HG02642 (cell line): ENCODE results near the gene COL15A1.
"Not testable (repeated sequence)": the region's sequence is repeated elsewhere in the genome, so short reads cannot be mapped to it uniquely, and the experiment has no call there.

ENCODE experiments used
- ATAC-seq: cut with Tn5 transposase; IDR thresholded peaks from one replicate; pipeline ENCODE4 v1.9.1; 2021; ENCODE audit warnings: mild to moderate bottlenecking; ENCODE audit not compliant: unreplicated experiment, poor library complexity

COL15A1 gene

DNA sequence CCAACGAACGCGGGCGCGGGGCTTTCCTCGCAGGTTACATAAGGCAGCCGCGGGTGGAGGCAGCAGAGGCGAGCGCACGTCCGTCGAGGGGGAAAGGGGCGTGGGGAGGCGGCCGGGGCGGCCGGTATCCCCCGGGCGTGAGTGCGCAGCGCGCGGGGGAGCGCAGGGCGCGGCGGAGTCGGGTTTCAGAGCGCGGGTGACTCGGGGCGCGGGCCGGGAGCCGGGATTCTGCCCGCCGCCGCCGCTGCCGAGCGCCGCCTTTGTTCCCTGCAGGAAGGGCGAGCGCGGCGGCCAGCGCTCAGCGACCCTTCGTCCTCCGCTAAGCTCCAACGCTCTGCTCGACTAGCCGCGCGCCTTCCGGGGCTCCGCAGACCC is at the start of gene COL15A1:
TSS of gene COL15A1 (plus strand) at position 226 of the 375 bp plus-strand sequence. CDS start 155 bp downstream, outside the sequence.
- no peak for ATAC-seq

DNA sequence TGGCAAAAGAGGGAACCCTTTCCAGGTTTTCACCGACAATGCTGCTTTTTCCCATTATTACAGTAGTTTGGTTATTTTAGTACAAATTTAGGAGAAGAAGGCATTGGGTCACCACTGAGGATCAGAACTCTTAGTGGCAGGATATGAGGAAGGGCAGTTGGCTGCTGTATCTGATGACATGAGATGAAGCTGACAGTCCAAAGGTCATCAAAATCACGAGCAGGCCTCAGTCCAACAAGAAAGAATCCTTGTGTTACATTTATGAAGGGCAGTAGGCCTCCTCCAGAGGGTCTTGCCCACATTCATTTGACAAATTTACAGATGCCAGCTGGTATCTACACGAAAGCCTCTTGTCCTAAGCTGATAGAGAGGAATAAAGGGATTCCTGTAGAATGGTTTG is 49.5 kb upstream of the COL15A1 start:
- no peak for ATAC-seq

DNA sequence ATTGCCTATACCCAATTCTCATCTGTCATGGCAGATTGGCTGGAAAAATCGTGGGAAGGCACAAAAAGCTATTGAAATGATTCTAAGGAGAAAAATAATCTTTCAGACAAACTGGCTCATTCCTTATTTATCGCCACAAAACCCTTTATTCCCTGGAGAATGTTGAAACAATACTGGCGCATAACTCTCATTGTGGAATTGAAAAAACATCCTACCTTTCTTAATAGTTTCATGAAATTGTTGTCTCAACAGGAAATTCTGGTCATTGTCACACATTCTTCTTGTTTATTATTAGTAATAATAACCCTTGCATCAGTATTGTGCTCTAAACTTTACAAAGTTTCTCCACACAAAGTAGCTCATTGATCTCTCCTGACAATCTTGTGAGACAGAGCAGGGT is 48.9 kb upstream of the COL15A1 start:
- ATAC-seq: no peak

DNA sequence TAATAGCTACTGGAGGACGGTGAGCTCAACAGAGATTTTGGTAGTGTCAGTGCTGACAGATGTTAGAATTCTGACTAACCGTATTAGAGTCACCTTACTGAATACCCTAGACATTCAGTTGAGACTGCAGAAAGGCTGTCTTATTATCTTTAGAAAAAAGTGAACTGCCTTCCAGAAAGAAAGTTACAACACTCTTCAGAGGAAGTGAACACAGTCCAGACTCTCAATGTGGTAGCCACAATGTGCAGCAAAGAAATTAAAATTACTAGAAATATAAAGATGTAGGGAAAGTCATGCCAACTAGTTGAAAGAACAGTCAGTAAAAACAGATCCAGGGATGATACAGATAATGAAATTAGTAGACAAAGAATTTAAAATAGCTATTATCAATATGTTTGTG is 47.1 kb upstream of the COL15A1 start:
- no peak for ATAC-seq

DNA sequence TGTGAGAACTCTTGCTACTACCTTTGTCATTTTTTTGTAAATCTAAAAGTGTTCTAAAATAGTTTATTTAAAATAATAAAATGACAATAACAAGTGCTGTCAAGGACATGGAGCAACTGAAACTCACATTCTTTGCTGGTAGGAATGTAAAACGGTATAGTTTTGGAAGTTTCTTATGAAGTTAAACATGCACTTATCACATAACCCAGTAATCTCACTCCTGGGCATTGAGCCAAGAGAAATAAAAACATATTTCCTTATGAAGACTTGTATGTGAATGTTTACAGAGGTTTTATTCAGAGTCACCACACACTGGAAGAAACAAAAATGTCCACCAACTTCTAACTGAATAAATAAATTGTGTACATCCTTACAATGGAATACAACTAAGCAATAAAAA is 46.0 kb upstream of the COL15A1 start:
- no peak for ATAC-seq

DNA sequence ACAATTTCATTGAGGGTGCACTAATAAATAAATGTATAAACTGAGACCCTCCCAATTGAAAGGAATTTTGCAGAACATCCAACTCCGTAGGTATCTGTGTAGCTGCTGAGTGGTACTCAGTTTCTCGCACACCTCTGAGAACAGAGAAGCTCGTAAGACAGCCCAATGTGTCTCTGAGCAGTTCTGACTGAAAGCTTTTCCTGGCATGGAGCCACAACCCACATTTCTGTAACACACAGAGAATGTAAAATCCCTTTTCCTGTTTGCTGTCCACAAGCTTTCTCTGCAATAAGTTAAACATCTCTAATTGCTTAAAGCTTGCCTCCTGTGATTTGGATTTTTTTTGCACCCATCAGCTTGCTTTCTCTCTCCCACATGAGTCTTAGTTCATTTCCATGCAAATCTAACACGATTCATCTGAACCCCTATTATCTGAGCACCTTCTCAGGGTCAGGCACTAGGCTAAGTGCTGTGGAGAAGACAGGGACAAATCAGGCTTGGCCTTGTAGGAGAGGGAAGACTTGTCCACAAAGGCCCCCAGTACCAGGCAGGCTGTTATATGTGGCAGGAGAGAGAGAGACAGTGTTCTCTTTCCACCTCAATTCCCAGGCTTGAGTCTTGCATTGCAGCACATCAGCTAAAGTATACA is 44.2 kb upstream of the COL15A1 start:
- no peak for ATAC-seq

DNA sequence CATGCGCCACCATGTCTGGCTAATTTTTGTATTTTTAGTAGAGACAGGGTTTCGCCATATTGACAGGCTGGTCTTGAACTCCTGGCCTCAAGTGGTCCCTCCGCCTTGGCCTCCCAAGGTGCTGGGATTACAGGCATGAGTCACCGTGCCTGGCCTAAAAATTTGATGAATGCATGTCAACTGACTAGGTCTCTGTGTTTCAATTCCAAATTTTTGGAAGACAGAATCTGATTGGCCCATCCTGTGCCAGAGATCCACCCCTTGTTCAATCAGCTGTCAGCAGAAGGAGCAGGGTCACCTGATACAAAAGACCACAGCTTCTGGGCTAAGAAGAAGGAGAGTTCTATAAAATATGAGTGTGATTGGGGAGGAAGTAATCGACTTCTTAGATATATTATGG is 43.5 kb upstream of the COL15A1 start:
- ATAC-seq: no peak

DNA sequence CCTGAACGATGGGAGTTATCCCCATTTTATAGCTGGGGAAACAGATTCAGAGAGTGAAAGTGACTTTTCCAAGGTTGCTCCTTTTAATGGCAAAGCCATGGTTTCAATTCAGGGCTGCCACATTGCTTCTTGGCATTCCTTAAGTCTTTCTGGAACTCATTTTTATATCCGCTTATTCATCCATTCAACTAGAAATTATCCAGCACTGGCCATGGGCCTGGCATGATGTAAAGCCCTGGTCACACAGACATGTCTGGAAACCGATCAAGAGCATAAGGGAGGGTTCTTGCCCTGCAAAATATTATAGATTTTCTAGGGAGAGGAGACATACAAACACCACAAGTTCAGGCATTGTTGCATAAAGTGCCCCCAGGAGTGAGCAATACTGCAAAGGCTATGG is 43.0 kb upstream of the COL15A1 start:
- ATAC-seq: no peak

DNA sequence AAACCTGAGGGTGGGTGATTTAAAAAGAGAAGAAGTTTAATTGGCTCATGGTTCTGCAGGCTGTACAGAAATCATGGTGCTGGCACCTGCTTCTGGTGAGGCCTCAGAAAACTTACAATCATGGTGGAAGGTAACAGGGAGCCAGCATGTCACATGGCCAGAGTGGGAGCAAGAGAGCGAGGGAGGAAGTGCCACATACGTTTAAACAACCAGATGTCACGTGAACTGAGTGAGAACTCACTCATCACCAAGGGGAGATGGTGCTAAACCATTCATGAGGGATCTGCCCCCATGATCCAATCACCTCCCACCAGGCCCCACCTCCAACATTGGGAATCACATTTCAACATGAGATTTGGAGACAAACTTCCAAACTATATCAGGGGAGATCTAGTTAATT is 41.9 kb upstream of the COL15A1 start:
- ATAC-seq: not testable (repeated sequence)

DNA sequence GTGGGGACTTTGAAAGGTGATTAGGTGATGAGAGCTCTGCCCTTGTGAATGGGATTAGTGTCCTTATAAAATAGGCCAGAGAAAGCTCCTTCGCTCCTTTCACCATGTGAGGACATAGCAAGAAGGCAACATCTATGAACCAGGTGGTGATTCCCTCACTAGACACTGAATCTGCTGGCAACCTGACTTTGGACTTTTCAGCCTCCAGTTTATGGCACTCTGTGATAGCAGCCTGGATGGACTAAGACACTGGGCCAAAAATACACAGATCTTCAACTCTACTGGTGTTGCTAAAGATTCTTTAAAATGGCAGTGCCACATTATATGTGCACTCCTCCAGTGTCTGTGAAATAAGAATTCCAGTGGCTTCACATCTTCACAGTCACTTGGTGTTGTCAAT is 41.2 kb upstream of the COL15A1 start:
- ATAC-seq: no peak

DNA sequence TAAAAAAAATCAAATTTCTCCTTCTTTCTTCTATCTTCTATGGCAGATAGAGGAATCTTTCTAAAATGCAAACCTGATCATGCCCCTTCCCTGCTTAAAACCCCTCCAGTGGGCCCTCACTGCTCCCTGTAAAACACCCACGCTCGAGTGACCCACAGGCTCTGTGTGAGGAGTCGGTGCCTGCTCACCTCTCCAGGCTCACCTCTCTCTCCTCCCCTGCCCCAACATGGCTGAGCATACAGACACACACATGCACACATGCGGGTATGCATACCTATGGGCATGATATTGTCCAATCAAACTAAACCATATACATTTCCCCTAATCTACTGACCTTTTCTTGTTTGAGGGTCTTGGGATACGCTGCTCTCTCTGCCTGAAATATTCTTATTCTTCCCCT is 40.8 kb upstream of the COL15A1 start:
- no peak for ATAC-seq

DNA sequence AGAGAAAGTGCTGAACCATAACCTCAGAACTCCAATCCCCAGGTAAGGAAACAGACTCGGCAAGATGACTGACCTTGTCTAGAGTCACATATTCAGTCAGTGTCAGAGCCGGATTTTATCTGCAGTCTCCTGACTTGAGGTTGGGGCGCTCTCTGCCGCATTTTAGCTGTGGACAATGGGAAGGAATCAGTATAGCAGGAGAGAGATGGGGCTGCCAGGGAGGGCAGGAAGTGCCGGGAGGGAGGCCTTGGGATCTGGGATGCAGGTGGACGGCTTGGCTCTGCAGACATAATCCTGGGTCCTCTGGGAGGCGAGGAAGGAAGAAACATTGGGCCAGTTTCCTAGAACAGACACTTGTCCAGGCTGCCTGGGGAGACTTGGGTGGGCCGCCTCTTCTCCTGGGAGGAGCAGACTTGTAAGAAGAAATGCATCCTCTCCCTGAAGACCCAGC is 39.7 kb upstream of the COL15A1 start:
- ATAC-seq: no peak

DNA sequence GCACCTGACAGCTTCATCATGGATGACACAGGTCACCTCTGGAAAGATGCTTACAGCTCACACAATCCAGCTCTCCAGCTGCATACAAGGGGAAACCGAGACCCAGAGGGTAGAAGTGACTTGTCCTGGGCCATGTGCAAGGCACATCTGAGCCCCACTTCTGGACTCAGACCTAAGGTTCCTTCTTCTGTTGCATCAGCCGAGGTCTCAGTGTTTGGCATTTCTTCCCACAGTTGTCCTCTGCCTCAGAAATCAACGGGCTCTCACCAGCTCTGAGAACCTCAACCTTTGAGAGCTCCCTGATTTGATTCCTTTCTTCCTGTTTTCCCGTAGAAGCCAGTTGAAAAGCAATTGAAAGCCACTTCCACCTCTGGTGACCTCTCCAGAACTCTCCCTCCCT is 38.7 kb upstream of the COL15A1 start:
- ATAC-seq: no peak

DNA sequence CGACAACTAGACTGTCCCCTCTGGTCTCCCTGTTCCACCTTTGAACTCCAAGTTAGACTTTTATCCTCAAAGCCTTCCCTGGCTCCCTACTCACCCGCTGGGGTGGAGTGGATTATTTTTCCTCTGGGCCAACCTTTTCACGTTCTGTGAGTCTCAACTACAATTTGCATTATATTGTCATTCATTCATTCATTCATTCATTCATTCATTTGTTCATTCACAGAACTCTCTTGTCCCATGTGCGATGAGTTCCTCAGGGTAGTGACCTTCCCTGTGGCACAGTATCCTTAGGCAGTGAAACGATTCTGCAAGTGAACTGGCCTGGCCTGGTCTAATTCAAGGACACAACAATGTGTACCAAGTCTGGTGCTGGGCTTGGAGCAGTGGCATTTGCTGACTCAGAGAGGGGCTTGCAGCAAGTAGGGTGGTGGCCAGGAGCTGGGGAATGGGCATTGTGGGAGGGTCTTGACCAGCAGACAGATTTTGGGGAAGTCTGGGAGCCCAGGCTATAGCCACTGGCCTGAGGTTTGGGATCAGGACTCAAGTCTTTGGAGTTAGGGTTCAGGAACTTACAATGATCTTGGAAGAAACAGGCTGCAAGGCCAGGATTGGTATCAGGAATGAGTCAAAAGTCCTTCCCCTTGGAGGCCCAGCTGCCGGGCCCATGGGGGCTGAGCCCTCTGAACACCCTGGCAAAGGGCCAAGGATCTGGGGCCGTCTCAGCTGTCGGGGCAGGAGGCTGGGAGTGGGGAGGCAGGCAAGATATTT is 37.2 kb upstream of the COL15A1 start:
- no peak for ATAC-seq

DNA sequence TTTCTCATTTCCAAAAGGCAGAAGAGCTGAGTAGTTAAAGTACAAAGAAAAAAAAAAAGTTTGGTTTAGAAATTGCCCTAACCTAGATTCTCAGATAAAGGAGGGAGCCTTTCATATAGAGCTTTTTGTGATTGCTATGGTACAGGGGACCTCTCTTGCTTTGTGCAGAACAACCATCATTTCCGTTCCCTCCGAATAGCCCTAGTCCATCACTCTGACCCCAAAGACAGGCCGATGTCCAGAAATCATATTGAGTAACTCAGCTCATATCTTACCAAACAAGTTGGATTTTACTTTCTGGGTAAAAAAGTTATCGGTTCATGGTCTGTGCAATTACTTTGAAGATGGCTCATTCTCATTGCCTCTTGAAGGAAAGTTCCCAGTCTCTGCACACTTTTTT is 36.7 kb upstream of the COL15A1 start:
- ATAC-seq: no peak

DNA sequence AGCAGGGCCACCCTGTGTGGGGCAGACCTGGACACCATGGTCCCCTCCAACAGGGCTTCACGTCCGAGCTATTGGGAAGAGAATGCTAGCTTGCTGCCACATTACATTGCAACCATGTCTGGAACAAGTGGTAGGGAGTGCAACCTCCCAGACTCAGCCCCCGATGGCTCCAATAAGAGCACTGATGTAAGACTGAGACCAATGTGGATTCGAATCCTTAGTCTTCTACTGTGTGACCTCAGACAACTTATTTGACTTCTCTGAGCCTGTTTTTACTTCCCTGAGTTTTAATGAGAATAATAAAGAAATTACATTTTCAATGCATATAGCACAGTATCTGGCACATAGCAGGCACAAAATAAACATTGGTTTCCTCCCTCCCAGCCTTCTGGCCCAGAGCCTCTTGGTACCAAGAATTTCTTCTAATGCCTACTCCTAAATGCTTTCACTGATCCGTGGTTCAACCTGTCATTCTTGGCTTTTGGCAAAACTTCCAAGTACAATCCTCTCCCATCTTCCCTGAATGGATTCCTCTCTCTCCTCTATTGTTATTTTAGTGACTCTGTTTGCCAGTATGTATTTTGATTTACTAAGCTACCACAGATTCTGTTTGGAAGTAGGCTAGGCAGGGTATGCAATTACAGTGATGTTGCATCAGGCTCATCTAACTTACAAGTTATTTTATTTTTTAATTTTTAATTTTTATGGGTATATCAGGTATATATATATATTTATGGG is 34.6 kb upstream of the COL15A1 start:
- no peak for ATAC-seq

DNA sequence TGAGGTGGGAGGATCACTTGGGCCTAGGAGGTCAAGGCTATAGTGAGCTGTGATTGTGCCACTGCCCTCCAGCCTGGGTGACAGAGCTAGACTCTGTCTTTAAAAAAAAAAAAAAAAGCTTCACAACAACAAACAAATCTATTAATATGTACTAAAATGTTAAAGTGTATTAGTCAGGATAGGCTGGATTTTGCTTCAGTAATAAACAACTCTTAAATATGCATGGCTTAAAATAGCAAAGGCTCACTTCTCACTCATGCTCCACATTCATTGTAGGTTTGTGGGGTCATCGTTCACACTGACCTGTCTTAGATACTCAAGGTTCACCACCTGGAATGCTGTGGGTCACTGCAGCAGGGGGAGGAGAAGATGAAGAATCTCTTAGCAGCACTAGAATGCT is 33.8 kb upstream of the COL15A1 start:
- ATAC-seq: no peak

DNA sequence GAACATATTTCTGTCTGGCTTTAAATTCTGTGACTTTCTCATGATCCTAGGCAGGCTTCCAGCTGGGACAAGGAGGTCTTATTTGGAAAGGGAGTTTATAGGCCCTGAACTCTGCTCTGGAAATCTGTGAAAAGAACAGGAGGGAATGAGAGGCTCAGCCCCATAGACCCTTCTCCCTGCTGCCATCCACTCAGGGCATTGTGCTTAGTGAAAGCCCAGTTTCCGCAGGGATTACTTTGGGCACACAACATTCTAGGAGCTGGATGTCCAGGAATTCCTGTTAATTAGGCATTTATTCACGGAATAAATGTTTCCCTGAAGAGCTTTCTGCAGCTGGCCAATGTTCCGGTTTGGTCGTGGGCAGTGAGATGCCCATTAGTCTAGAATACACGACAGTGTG is 32.7 kb upstream of the COL15A1 start:
- ATAC-seq: no peak

DNA sequence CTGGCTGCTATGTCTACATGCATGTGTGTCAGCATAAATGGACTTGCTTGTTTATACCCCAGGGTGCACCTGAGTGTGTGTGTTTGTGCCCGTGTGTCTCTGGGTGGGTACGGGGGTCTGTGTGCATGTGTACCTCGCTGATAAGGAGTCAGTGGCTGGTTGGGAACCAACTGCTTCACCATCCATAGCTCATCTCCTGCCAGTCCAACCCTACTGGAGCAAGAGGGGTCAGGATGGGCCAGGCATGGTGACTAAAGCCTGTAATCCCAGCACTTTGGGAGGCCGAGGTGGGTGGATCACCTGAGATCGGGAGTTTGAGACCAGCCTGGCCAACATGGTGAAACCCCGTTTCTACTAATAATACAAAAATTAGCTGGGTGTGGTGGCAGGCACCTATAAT is 32.0 kb upstream of the COL15A1 start:
- not testable (repeated sequence) for ATAC-seq

DNA sequence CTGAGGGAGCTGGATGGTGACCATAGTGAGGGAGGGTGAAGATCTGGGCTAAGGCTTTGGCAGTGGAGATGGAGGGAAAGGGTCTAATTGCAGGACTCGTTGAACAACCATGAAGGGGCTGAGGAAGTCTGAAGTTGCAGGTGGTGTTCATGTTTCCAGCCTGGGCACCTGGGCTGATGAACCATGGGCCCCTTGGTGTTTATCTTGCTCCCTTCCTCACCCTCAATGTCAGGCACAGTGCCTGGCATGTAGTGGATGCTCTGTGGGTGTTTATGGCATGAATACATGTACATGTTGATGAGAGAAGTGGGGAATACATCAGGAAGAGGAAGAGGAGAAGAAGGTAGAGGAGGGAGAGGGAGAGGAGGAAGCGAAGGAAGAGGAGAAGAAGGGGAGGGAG is 31.3 kb upstream of the COL15A1 start:
- ATAC-seq: no peak

DNA sequence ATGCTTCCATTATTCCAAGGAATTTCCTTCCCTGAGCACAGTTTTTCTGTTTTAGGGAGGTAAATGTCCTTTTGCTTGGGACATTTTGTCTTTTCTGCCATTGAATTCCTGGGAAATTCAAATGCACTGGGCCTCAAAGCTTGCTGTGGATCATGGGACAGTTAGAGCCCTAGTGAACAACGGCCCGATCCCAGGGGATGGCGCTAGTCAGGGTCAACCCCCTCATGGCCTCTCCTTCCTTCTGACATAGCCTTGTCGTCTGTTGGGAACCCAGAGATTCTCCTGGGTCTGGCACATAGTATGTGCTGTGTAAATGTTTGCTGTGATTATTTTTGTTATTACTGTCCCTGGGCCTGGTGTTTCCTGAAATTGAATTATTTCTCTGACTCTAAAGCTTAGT is 30.7 kb upstream of the COL15A1 start:
- ATAC-seq: no peak
